Fibroblast of the conjunctiva (primary cell): ENCODE measurements around the gene COG6.

Experiments used
- DNase-seq: peaks from one replicate; pipeline ENCODE4 v3.0.0-alpha.2; 2010; ENCODE audit warnings: low read depth

Gene COG6

GRCh38 chr13:39770221-39771090 is 115.0 kb downstream of the COG6 start:
- no peak for DNase-seq

- DNase-seq, result no peak
Observed at GRCh38 chr13:39773833-39774232, 118.4 kb downstream of the COG6 start.

GRCh38 chr13:39776439-39776838 is 121.0 kb downstream of the COG6 start:
- DNase-seq, result peak; percentile 12

- no peak for DNase-seq
Observed at GRCh38 chr13:39777021-39777420, 121.6 kb downstream of the COG6 start.

- peak; percentile 84 for DNase-seq
Observed at GRCh38 chr13:39777527-39778061, 122.1 kb downstream of the COG6 start.

- no peak for DNase-seq
Observed at GRCh38 chr13:39779337-39780265, 124.1 kb downstream of the COG6 start.

- DNase-seq, result no peak
Observed at GRCh38 chr13:39780711-39781110, 125.2 kb downstream of the COG6 start.

- DNase-seq, result no peak
Observed at GRCh38 chr13:39781381-39781780, 125.9 kb downstream of the COG6 start.

GRCh38 chr13:39783051-39783450 is 127.6 kb downstream of the COG6 start:
- no peak for DNase-seq

GRCh38 chr13:39784347-39784746 is 128.9 kb downstream of the COG6 start:
- no peak for DNase-seq

GRCh38 chr13:39786091-39786490 is 130.6 kb downstream of the COG6 start:
- DNase-seq, result no peak

- DNase-seq, result no peak
Observed at GRCh38 chr13:39787086-39787487, 131.6 kb downstream of the COG6 start.

- no peak for DNase-seq
Observed at GRCh38 chr13:39788102-39788501, 132.6 kb downstream of the COG6 start.

GRCh38 chr13:39789451-39789850 is 134.0 kb downstream of the COG6 start:
- no peak for DNase-seq
